GM18868 (cell line): Measurements from ENCODE around the gene PHF19.

ENCODE experiments used
- ATAC-seq: cut with Tn5 transposase; IDR thresholded peaks from one replicate; pipeline ENCODE4 v1.9.1; 2021; ENCODE audit warnings: mild to moderate bottlenecking, moderate library complexity; ENCODE audit not compliant: unreplicated experiment

PHF19 gene

DNA sequence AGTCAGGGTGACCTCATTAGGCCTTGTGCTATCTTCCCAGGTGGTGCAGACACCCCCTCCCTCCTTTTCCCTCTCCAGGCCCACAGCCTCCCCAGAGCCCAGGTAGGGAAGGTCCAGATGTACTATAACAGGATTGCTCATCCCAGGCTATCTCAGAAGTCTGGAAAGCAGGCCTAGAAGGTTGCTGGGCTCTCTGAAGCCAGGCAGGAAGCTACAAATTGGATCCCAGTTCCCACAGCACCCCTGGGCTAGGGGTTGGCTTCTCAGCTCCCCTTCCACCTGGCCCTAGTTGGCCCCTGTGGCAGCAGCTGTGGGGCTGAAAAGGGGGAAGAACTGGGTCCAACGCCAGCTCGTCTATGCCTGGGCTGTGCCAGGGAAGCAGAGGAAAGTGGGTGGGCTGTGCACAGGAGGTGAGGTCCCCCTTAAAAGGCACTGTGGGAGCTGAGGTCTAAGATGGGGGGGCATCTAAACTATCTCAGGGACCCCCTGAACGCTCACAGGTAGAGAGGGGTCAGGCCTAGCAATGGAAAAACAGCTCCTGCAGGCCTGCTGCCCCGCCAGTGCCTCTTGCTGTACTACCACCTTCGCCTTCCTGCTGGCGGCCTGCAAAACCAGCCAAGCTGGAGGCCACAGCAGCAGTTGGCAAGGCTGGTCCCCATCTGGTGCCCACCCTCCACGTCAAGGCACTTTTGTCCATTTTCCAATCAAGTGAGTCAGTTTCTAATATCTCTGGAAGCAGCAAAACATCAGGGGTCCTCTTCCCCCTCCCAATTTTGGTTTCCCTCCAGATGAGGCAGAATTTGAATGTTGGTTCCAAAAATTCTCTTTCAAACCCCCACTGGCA, 20.9 kb downstream of the PHF19 start:
- ATAC-seq: no peak

DNA sequence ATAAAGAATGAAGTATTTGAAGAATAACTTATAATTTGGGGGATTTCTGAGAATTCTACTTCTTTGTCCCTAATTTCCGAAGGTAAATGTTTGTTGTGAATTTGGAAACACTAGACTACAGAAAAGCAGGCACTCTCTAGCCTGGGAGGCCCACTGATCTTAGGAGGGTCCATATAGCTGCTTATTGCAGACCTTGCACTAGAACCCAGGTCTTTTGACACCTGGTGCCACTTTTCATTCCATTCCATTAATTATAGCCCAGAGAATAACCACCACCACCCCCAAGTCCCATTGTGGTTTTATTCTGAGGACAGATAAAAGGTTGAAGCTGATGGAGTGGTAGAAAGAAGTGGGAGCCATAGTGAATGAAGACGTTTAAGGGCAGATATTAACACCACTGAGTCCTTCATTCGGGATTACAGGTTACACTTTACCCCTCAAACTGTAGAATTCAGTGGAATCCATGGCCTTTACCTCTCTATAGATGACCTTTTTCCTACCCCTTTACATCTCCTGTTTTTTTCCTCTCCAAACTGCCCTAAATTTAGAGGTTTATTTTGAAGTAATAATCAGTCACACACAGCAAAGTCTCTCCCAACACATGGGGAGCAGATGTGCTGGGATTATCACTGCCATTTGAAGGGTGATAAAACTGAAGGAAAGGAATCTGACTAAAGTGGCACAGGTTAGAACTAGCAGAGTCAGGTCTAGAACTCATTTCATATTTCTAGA, 22.2 kb downstream of the PHF19 start:
- ATAC-seq: no peak

DNA sequence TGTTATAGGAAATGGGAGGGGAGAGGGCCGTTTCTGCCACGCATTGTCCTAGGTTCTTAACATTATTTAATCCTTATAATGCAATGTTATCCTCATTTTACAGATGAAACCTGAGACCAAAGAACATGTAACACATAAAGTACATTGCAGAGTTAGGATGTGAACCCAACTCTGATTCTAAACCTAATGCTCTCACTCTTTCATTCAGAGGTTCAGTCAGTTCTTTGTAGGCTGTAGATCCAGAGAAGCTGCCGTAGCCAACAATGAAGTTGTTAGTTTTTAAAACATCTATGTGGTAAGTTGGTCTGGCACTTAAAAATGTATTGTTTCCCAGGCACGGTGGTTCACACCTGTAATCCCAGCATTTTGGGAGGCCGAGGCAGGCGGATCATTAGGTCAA, 23.8 kb downstream of the PHF19 start:
- ATAC-seq: no peak

- no peak for ATAC-seq
These were observed 24.6 kb downstream of the PHF19 start for GRCh38 chr9:120852240-120853010.

DNA sequence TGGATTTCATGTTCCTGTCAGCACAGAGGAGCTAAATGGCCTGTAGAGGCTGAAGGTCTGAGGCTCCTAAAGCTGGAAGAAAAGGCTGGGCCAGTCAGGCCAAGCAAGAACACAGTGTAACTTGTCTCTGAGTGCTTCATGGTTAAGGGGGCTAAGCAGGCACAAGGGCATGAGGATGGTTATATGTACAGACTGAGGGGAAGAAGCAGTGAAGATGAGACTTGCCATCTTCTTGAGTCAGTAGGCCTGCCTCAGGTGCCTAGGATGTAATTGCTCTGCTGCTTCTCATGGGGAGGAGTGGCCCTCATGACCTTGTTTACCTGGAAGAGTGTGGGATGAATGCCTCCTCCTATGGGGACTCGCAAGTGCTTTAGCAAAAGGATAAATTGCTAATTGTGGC, 25.5 kb downstream of the PHF19 start:
- no peak for ATAC-seq

DNA sequence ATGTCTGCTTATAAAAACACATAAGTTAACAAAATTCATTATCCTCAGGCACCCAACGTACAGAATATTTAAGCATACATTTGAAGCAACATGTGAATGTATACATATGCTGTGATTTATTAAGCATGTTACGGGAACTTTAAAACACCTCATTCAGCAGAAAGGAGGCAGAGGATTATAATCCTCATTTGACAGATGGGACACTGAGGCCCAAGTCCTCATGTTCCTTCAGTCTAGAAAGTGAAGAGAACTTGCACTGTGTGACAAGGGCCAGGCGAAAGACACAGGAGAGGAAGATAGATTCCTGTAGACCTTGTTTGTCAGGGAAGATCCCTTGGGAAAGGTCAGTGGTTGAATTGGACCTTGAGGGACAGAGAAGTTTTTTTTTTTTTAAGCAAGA, 26.7 kb downstream of the PHF19 start:
- ATAC-seq: no peak

- ATAC-seq: no peak
These were observed 30.1 kb downstream of the PHF19 start for GRCh38 chr9:120846906-120847305.

- ATAC-seq: no peak
These were observed 30.6 kb downstream of the PHF19 start for GRCh38 chr9:120846251-120846889.

DNA sequence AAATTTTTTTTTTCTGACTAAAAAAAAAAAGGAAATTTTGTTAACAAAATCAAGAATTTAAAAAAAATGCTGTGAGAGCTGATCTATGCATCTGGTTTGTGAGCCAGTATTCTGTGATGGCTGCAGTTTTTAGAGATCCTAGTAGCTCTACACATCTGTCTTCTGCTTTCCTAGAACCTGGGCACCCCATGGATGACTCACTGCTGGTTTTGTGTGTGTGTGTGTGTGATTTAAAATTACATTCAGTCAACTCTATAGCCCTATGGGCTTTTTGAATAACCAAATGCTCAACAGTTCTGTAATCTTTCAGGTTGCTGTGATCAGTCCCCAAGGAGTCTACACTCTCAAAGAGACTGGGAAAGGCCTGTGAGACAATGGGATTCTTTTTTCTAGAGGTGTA, 31.7 kb downstream of the PHF19 start:
- no peak for ATAC-seq

GRCh38 chr9:120842685-120843485, 34.1 kb downstream of the PHF19 start, which contains the start of gene PSMD5:
PSMD5 (minus strand) TSS chr9:120842922; CDS start chr9:120842909, 13 bp downstream.
- peak; percentile 100 for ATAC-seq

- peak; percentile 1 for ATAC-seq
These were observed 34.9 kb downstream of the PHF19 start for GRCh38 chr9:120841930-120842684.

DNA sequence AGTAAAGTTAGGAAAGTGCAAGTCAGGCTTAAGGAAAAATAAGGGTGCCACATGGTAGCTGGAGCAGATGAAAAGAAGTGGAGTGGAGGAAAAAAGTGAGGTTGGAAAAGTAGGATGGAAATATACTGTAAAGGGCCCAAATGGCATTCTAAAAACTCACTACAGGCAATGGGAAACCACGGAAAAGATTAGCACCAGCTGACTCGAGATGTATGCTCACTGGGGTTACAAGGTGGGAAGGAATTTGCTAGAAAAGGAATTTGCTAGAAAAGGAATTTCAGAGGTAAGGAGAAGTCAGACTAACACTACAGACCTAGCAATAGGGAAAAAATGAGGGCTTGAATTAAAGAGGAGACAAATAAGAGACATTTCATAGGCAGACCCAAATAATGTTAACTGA, 37.8 kb downstream of the PHF19 start:
- ATAC-seq: no peak

GRCh38 chr9:120837921-120838320, 39.1 kb downstream of the PHF19 start:
- no peak for ATAC-seq

GRCh38 chr9:120833325-120833724, 43.7 kb downstream of the PHF19 start:
- no peak for ATAC-seq

DNA sequence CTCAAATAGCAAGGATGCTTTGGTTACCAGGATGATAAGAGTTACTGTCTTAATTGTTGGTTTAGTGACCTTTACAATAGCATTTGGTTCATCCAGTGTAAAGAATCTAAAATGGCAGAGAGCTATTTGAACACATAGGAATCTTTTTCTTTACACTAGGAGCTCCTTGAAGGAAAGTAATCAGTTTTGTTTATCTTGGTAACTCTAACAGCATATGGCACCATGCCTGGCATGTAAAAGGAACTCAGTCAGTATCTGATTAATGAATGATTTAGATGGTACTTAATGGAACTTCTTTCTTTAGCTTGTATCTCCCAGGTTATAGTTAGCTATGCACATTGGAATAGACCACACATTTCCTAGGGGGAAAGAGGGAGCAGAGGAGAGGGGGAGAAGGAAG, 44.2 kb downstream of the PHF19 start:
- ATAC-seq: no peak

DNA sequence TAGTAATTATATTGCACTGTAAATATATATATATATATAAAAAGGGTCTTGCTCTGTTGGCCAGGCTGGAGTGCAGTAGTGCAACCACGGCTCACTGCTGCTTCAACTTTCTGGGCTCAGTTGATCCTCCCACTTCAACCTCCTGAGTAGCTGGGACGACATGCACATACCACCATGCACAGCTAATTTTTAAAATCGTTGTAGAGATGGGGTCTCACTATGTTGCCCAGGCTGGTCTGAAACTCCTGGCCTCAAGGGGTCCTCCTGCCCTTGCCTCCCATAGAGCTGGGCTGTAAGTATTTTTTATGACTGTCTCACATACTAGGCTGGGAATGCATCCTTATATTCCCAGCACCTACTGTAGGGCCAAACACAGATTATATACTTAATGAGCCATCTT, 46.1 kb downstream of the PHF19 start:
- ATAC-seq: no peak

GRCh38 chr9:120830151-120830550, 46.8 kb downstream of the PHF19 start:
- ATAC-seq: no peak

DNA sequence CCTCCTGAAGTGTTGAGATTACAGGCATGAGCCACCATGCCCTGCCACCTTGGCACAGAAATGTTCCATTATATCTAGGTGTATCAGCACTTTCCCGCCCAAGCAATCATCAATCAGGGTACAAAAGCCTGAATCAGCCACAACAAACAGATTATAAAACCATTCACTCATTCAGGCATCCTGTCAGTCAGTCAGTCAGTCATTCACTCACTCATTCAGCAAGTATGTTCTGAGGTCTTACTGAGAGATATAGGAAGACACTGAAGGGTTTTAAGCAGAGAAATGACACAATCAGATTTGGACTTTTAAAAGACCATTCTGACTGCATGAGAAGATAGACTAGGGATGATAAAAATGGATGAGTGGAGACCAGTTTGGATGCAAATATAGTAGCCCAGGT, 47.3 kb downstream of the PHF19 start:
- ATAC-seq: no peak

GRCh38 chr9:120820095-120820494, 56.9 kb downstream of the PHF19 start:
- ATAC-seq: no peak
